Activated CD4-positive, alpha-beta memory T cell treated with anti-CD3 and anti-CD28 coated beads, Interleukin-2, amount 10 ng/mL, durations not matched to agents 7 days and 5 days (primary cell): ENCODE measurements around the gene NUDT22. TPM values are rescaled to one million over a fixed set of nuclear protein-coding genes. Genes with fewer than 3 reads are reported as not detected.

Experiments used
- CTCF ChIA-PET: fragments of 350-600 bp; sonication (Branson Sonifier 250); formaldehyde crosslinking; loops from one replicate; lab custom pipeline; 2021; ENCODE audit warnings: antibody characterized with exemption, inconsistent platforms; lab: Charles Lee
- POLR2A ChIA-PET: fragments of 350-600 bp; sonication (Branson Sonifier 250); formaldehyde crosslinking; loops from one replicate; lab custom pipeline; 2021; ENCODE audit warnings: antibody characterized with exemption; lab: Charles Lee
- DNase-seq: peaks from one replicate; pipeline ENCODE4 v3.0.0-alpha.2; 2020
- H3K27ac Mint-ChIP-seq: one replicate; pipeline ENCODE4 v1.8.0; 2021; ENCODE audit warnings: mild to moderate bottlenecking, mixed read lengths
- H3K27me3 Mint-ChIP-seq: one replicate; pipeline ENCODE4 v1.8.0; 2021; ENCODE audit warnings: mixed read lengths
- H3K36me3 Mint-ChIP-seq: one replicate; pipeline ENCODE4 v1.8.0; 2021; ENCODE audit warnings: low read depth, mixed read lengths
- H3K4me1 Mint-ChIP-seq: one replicate; pipeline ENCODE4 v1.8.0; 2021; ENCODE audit warnings: mixed read lengths
- H3K4me3 Mint-ChIP-seq: one replicate; pipeline ENCODE4 v1.8.0; 2021; ENCODE audit warnings: mild to moderate bottlenecking, mixed read lengths
- H3K9me3 Mint-ChIP-seq: one replicate; pipeline ENCODE4 v1.8.0; 2021; ENCODE audit warnings: mixed read lengths
- total RNA-seq, 2 experiments: library from RNA; stranded (reverse); gene quantifications; one replicate each; pipeline ENCODE4 v1.2.3, GENCODE V29; 2021

The NUDT22 gene
- total RNA-seq, 2 experiments from 2014 or later, result 84.8 to 90.6 TPM

- Mint-ChIP-seq H3K9me3 (no peaks in the 10 kb centered on the region), H3K4me1 (peaks cover 51% of the 10 kb centered on the region)
These were observed 4.3 kb downstream of the NUDT22 start, which contains the start of gene DNAJC4 for GRCh38 chr11:64230171-64230984. DNAJC4 (plus strand) TSS chr11:64230548; CDS start chr11:64230855, 307 bp downstream.

GRCh38 chr11:64230985-64231365, 4.9 kb downstream of the NUDT22 start:
- peak overlapping the region; percentile 85 for H3K4me3 Mint-ChIP-seq
- ChIA-PET CTCF (interaction anchor here (0.7 kb wide), 1 partner anchor 1390 kb away, joined by 3 read pairs; no protein-coding TSS in a partner anchor), POLR2A (interaction anchor here (1.4 to 6.7 kb wide), 4 partner anchors 13 to 87 kb away, joined by 4 to 49 read pairs (median 8); partner anchors contain the start of genes FERMT3, FKBP2, PRDX5 and TRMT112)
- peak overlapping the region; percentile 62 for H3K27ac Mint-ChIP-seq
- H3K36me3 Mint-ChIP-seq, result peaks cover 14% of the 10 kb centered on the region
- no peaks in the 10 kb centered on the region for H3K9me3 Mint-ChIP-seq
- no peaks in the 10 kb centered on the region for H3K27me3 Mint-ChIP-seq
- no peak for DNase-seq
- H3K4me1 Mint-ChIP-seq, result peaks cover 56% of the 10 kb centered on the region

More at GRCh38 chr11:64230171-64230984, 4.3 kb downstream of the NUDT22 start, which contains the start of gene DNAJC4:
- Mint-ChIP-seq H3K27ac (peak within 1 kb of the TSS; percentile 81), H3K4me3 (peak within 1 kb of the TSS; percentile 85), H3K36me3 (peaks cover 14% of the 10 kb centered on the region), H3K27me3 (no peaks in the 10 kb centered on the region)
- peak; percentile 92 for DNase-seq
- CTCF ChIA-PET, result interaction anchor here (0.7 to 5.1 kb wide), 3 partner anchors 24 to 1389 kb away, joined by 3 to 40 read pairs (median 9); partner anchors contain the start of gene FERMT3
- POLR2A ChIA-PET, result interaction anchor here (1.0 to 6.7 kb wide), 7 partner anchors 13 to 87 kb away, joined by 3 to 49 read pairs (median 4); partner anchors contain the start of genes FERMT3, FKBP2, PRDX5 and STIP1

- H3K27me3 Mint-ChIP-seq, result no peaks in the 10 kb centered on the region
- CTCF ChIA-PET, result no interaction called here
These were observed 5.5 kb downstream of the NUDT22 start for GRCh38 chr11:64231546-64231945.

GRCh38 chr11:64232182-64232966, 6.3 kb downstream of the NUDT22 start:
- Mint-ChIP-seq H3K27me3 (no peaks in the 10 kb centered on the region), H3K4me3 (peak overlapping the region; percentile 85), H3K4me1 (peaks cover 50% of the 10 kb centered on the region), H3K27ac (no peak overlapping the region), H3K36me3 (peaks cover 16% of the 10 kb centered on the region), H3K9me3 (no peaks in the 10 kb centered on the region)
- DNase-seq, result no peak
- POLR2A ChIA-PET, result interaction anchor here (1.0 to 6.7 kb wide), 6 partner anchors 8 to 69 kb away, joined by 3 to 49 read pairs (median 4); partner anchors contain the start of genes FERMT3, FKBP2 and STIP1
- CTCF ChIA-PET, result interaction anchor here (0.8 kb wide), 2 partner anchors 28 to 85 kb away, joined by 3 to 5 read pairs; partner anchors contain the start of gene TRMT112

More at GRCh38 chr11:64231546-64231945, 5.5 kb downstream of the NUDT22 start:
- POLR2A ChIA-PET, result interaction anchor here (1.4 to 6.7 kb wide), 4 partner anchors 12 to 73 kb away, joined by 4 to 49 read pairs (median 8); partner anchors contain the start of genes FERMT3, FKBP2 and STIP1
- no peak overlapping the region for H3K27ac Mint-ChIP-seq
- peaks cover 14% of the 10 kb centered on the region for H3K36me3 Mint-ChIP-seq
- no peak for DNase-seq
- peak overlapping the region; percentile 85 for H3K4me3 Mint-ChIP-seq
- H3K4me1 Mint-ChIP-seq, result peaks cover 56% of the 10 kb centered on the region
- H3K9me3 Mint-ChIP-seq, result no peaks in the 10 kb centered on the region

GRCh38 chr11:64232967-64233315, 6.9 kb downstream of the NUDT22 start:
- Mint-ChIP-seq H3K27ac (no peak overlapping the region), H3K36me3 (peaks cover 19% of the 10 kb centered on the region), H3K4me1 (peaks cover 48% of the 10 kb centered on the region), H3K4me3 (peak overlapping the region; percentile 53), H3K9me3 (no peaks in the 10 kb centered on the region), H3K27me3 (no peaks in the 10 kb centered on the region)
- CTCF ChIA-PET, result interaction anchor here (0.8 kb wide), 2 partner anchors 29 to 85 kb away, joined by 3 to 5 read pairs; partner anchors contain the start of gene TRMT112
- no peak for DNase-seq
- POLR2A ChIA-PET, result interaction anchor here (1.0 to 6.7 kb wide), 8 partner anchors 9 to 68 kb away, joined by 3 to 49 read pairs (median 4); partner anchors contain the start of genes FERMT3, FKBP2 and STIP1

GRCh38 chr11:64233913-64234586, 8.0 kb downstream of the NUDT22 start, which contains the start of gene VEGFB:
VEGFB (plus strand) TSS chr11:64234584; CDS start chr11:64234834, 250 bp downstream.
- Mint-ChIP-seq H3K27ac (peak within 1 kb of the TSS; percentile 26), H3K4me3 (peak within 1 kb of the TSS; percentile 83), H3K4me1 (peaks cover 46% of the 10 kb centered on the region), H3K36me3 (peaks cover 18% of the 10 kb centered on the region), H3K9me3 (no peaks in the 10 kb centered on the region), H3K27me3 (no peaks in the 10 kb centered on the region)
- CTCF ChIA-PET, result interaction anchor here (2.0 kb wide), 1 partner anchor 16 kb away, joined by 5 read pairs; no protein-coding TSS in a partner anchor
- POLR2A ChIA-PET, result interaction anchor here (0.7 to 6.7 kb wide), 6 partner anchors 9 to 48 kb away, joined by 3 to 49 read pairs (median 7); partner anchors contain the start of genes FERMT3, FKBP2 and STIP1
- peak; percentile 79 for DNase-seq

GRCh38 chr11:64234647-64235379, 8.7 kb downstream of the NUDT22 start:
- Mint-ChIP-seq H3K27ac (no peak overlapping the region), H3K27me3 (no peaks in the 10 kb centered on the region), H3K4me3 (peak overlapping the region; percentile 83), H3K9me3 (no peaks in the 10 kb centered on the region), H3K36me3 (peaks cover 12% of the 10 kb centered on the region), H3K4me1 (peaks cover 43% of the 10 kb centered on the region)
- ChIA-PET POLR2A (interaction anchor here (0.5 to 6.7 kb wide), 5 partner anchors 9 to 49 kb away, joined by 3 to 49 read pairs (median 5); partner anchors contain the start of genes FERMT3, FKBP2, NUDT22 and STIP1), CTCF (interaction anchor here (2.0 kb wide), 1 partner anchor 15 kb away, joined by 5 read pairs; no protein-coding TSS in a partner anchor)
- DNase-seq, result peak; percentile 65

GRCh38 chr11:64235437-64236161, 9.5 kb downstream of the NUDT22 start:
- H3K4me3 Mint-ChIP-seq, result peak overlapping the region; percentile 83

GRCh38 chr11:64237484-64237951, 11.4 kb downstream of the NUDT22 start:
- Mint-ChIP-seq H3K36me3 (peaks cover 12% of the 10 kb centered on the region), H3K4me1 (peaks cover 40% of the 10 kb centered on the region), H3K27me3 (no peaks in the 10 kb centered on the region), H3K4me3 (no peak overlapping the region), H3K27ac (no peak overlapping the region), H3K9me3 (no peaks in the 10 kb centered on the region)
- ChIA-PET CTCF (interaction anchor here (1.6 to 2.2 kb wide), 2 partner anchors 31 to 66 kb away, joined by 5 to 10 read pairs; partner anchors contain the start of gene FERMT3), POLR2A (interaction anchor here (1.5 to 3.6 kb wide), 2 partner anchors 11 to 30 kb away, joined by 9 to 19 read pairs; partner anchors contain the start of genes FERMT3, NUDT22 and TRPT1)
- DNase-seq, result no peak

More at GRCh38 chr11:64235437-64236161, 9.5 kb downstream of the NUDT22 start:
- Mint-ChIP-seq H3K27me3 (no peaks in the 10 kb centered on the region), H3K27ac (no peak overlapping the region), H3K36me3 (peaks cover 12% of the 10 kb centered on the region), H3K4me1 (peaks cover 46% of the 10 kb centered on the region), H3K9me3 (no peaks in the 10 kb centered on the region)
- POLR2A ChIA-PET, result interaction anchor here (0.6 to 2.1 kb wide), 7 partner anchors 10 to 900 kb away, joined by 3 to 10 read pairs (median 3); partner anchors contain the start of genes FERMT3, NUDT22, STIP1 and TRPT1
- DNase-seq, result no peak
- CTCF ChIA-PET, result interaction anchor here (1.6 to 2.2 kb wide), 3 partner anchors 15 to 68 kb away, joined by 5 to 10 read pairs (median 5); partner anchors contain the start of gene FERMT3

GRCh38 chr11:64238076-64238475, 12.0 kb downstream of the NUDT22 start:
- H3K4me1 Mint-ChIP-seq, result peaks cover 41% of the 10 kb centered on the region
- no peak overlapping the region for H3K4me3 Mint-ChIP-seq
- no peaks in the 10 kb centered on the region for H3K9me3 Mint-ChIP-seq
- DNase-seq, result no peak
- peak overlapping the region; percentile 48 for H3K27ac Mint-ChIP-seq
- CTCF ChIA-PET, result no interaction called here
- H3K36me3 Mint-ChIP-seq, result peaks cover 10% of the 10 kb centered on the region
- POLR2A ChIA-PET, result interaction anchor here (1.5 to 4.8 kb wide), 4 partner anchors 12 to 34 kb away, joined by 4 to 45 read pairs (median 14); partner anchors contain the start of genes FERMT3, NUDT22 and TRPT1
- H3K27me3 Mint-ChIP-seq, result no peaks in the 10 kb centered on the region
